Neural cell (in vitro differentiated cells): ENCODE results near the gene SDCCAG8. TPM values are rescaled to one million over a fixed set of nuclear protein-coding genes. Genes with fewer than 3 reads are reported as not detected.

Experiments
- H2AFZ ChIP-seq: fragments of 200-600, 300-800 bp; sonication (generic), shearing (Covaris generic); 2 replicates; pipeline ENCODE4 v1.6.0; 2014; ENCODE audit warnings: low read depth, mild to moderate bottlenecking, antibody characterized with exemption, low read length, moderate library complexity
- H3F3A ChIP-seq: fragments of 200-600 bp; shearing (Covaris generic); 2 replicates; pipeline ENCODE4 v1.6.1; 2016; ENCODE audit warnings: mild to moderate bottlenecking, moderate library complexity, mixed read lengths, antibody characterized with exemption, low read length; ENCODE audit not compliant: insufficient read depth, poor library complexity, severe bottlenecking
- H3K27ac ChIP-seq: fragments of 200-600, 300-800 bp; sonication (generic), shearing (Covaris generic); 2 replicates; pipeline ENCODE4 v1.5.1; 2014; ENCODE audit warnings: mild to moderate bottlenecking, low read length, moderate library complexity
- H3K27me3 ChIP-seq: fragments of 300-800, 200-600 bp; sonication (generic), shearing (Covaris generic); 2 replicates; pipeline ENCODE4 v1.6.0; 2014; ENCODE audit warnings: mild to moderate bottlenecking, low read depth, low read length, moderate library complexity; ENCODE audit not compliant: insufficient read depth
- H3K36me3 ChIP-seq: fragments of 300-800, 200-600 bp; sonication (generic), shearing (Covaris generic); 2 replicates; pipeline ENCODE4 v1.5.1; 2014; ENCODE audit warnings: mild to moderate bottlenecking, antibody characterized with exemption, low read length, moderate library complexity; ENCODE audit not compliant: insufficient read depth
- H3K4me2 ChIP-seq: fragments of 300-800, 200-600 bp; sonication (generic), shearing (Covaris generic); 2 replicates; pipeline ENCODE4 v1.6.0; 2014; ENCODE audit warnings: mild to moderate bottlenecking, low read length
- H3K4me3 ChIP-seq: fragments of 300-800, 200-600 bp; sonication (generic), shearing (Covaris generic); 2 replicates; pipeline ENCODE4 v1.5.1; 2014; ENCODE audit warnings: mild to moderate bottlenecking, low read length, moderate library complexity
- H3K79me2 ChIP-seq: fragments of 200-600 bp; shearing (Covaris generic); replicated peaks from 2 replicates; pipeline ENCODE4 v1.6.0; 2014; ENCODE audit warnings: mild to moderate bottlenecking, low read length, moderate library complexity; ENCODE audit not compliant: insufficient read depth
- H3K9ac ChIP-seq: fragments of 300-800, 200-600 bp; sonication (generic), shearing (Covaris generic); 2 replicates; pipeline ENCODE4 v1.6.1; 2016; ENCODE audit warnings: mild to moderate bottlenecking, low read length, mixed read lengths
- H3K9me2 ChIP-seq: fragments of 200-600 bp; shearing (Covaris generic); 2 replicates; pipeline ENCODE4 v1.6.1; 2016; ENCODE audit warnings: mild to moderate bottlenecking, low read length, mixed read lengths; ENCODE audit not compliant: insufficient read depth
- H3K9me3 ChIP-seq: fragments of 200-600, 300-800 bp; sonication (generic), shearing (Covaris generic); 2 replicates; pipeline ENCODE4 v1.6.1; 2016; ENCODE audit warnings: mild to moderate bottlenecking, mixed run types, low read length, moderate library complexity, mixed read lengths
- H4K20me1 ChIP-seq: fragments of 200-600 bp; shearing (Covaris generic); 2 replicates; pipeline ENCODE4 v1.6.1; 2016; ENCODE audit warnings: mild to moderate bottlenecking, mixed run types; ENCODE audit not compliant: insufficient read depth
- CTCF ChIP-seq: fragments of 450-650 bp; IDR thresholded peaks from 2 replicates; pipeline ENCODE4 v1.5.1; 2014; ENCODE audit warnings: antibody characterized with exemption, mild to moderate bottlenecking, moderate library complexity; ENCODE audit not compliant: poor library complexity, severe bottlenecking
- EP300 ChIP-seq: fragments of 450-650 bp; conservative IDR thresholded peaks from 2 replicates; pipeline ENCODE4 v1.6.1; 2014; ENCODE audit warnings: antibody characterized with exemption, mild to moderate bottlenecking, moderate library complexity; ENCODE audit not compliant: poor library complexity, severe bottlenecking
- EZH2 ChIP-seq: fragments of 200-600, 300-800 bp; shearing (Covaris generic), sonication (generic); IDR thresholded peaks from 2 replicates; pipeline ENCODE4 v1.6.1; 2014; ENCODE audit warnings: antibody characterized with exemption, low read length, borderline replicate concordance, mild to moderate bottlenecking; ENCODE audit not compliant: insufficient read depth, poor library complexity, severe bottlenecking
- MXI1 ChIP-seq: fragments of 450-650 bp; conservative IDR thresholded peaks from 2 replicates; pipeline ENCODE4 v1.6.1; 2014; ENCODE audit warnings: antibody characterized with exemption, mild to moderate bottlenecking; ENCODE audit not compliant: poor library complexity, severe bottlenecking
- POLR2AphosphoS5 ChIP-seq: IDR thresholded peaks from 2 replicates; pipeline ENCODE4 v1.6.1; 2012
- RAD21 ChIP-seq: fragments of 450-650 bp; conservative IDR thresholded peaks from 2 replicates; pipeline ENCODE4 v1.6.1; 2014; ENCODE audit warnings: antibody characterized with exemption, mild to moderate bottlenecking, moderate library complexity
- REST ChIP-seq: IDR thresholded peaks from 2 replicates; pipeline ENCODE4 v1.6.1; 2012; ENCODE audit warnings: borderline replicate concordance
- SMC3 ChIP-seq: fragments of 450-650 bp; conservative IDR thresholded peaks from 2 replicates; pipeline ENCODE4 v1.6.1; 2014; ENCODE audit warnings: antibody characterized with exemption, mild to moderate bottlenecking, moderate library complexity; ENCODE audit not compliant: poor library complexity
- TAF1 ChIP-seq: IDR thresholded peaks from 2 replicates; pipeline ENCODE4 v1.6.1; 2012; ENCODE audit warnings: low read depth
- polyA plus RNA-seq: library from polyadenylated mRNA; depleted of rRNA; stranded (reverse); fragments of >200 nt; gene quantifications from 2 replicates; pipeline ENCODE4 v1.2.3, GENCODE V29; 2014

SDCCAG8 gene
- polyA plus RNA-seq, 1 donor from 2014 or later = 32.2 TPM

- H3F3A ChIP-seq = no peaks in the 10 kb centered on the region
- no peak overlapping the region for H3K9ac ChIP-seq
- no peaks in the 10 kb centered on the region for H3K9me3 ChIP-seq
- H3K27ac ChIP-seq = no peak overlapping the region
- no peaks in the 10 kb centered on the region for H3K79me2 ChIP-seq
- TF ChIP-seq EZH2 (no peak), RAD21 (no peak), REST (no peak), SMC3 (no peak), CTCF (no peak), TAF1 (no peak), EP300 (no peak), MXI1 (no peak), POLR2AphosphoS5 (no peak)
- no peak overlapping the region for H2AFZ ChIP-seq
- no peaks in the 10 kb centered on the region for H3K36me3 ChIP-seq
- no peak overlapping the region for H3K4me3 ChIP-seq
- H3K27me3 ChIP-seq = no peaks in the 10 kb centered on the region
- no peaks in the 10 kb centered on the region for H4K20me1 ChIP-seq
- H3K9me2 ChIP-seq = no peaks in the 10 kb centered on the region
- no peak overlapping the region for H3K4me2 ChIP-seq
These were observed 139.0 kb downstream of the SDCCAG8 start for GRCh38 chr1:243394601-243395464.

GRCh38 chr1:243396424-243396823 is 140.6 kb downstream of the SDCCAG8 start:
- Histone ChIP-seq H3K9ac (no peak overlapping the region), H3K79me2 (no peaks in the 10 kb centered on the region), H3K4me3 (no peak overlapping the region), H3K27ac (no peak overlapping the region), H4K20me1 (no peaks in the 10 kb centered on the region), H2AFZ (no peak overlapping the region), H3K36me3 (no peaks in the 10 kb centered on the region), H3K27me3 (no peaks in the 10 kb centered on the region), H3K4me2 (no peak overlapping the region), H3K9me3 (no peaks in the 10 kb centered on the region), H3F3A (no peaks in the 10 kb centered on the region), H3K9me2 (no peaks in the 10 kb centered on the region)
- TF ChIP-seq POLR2AphosphoS5 (no peak), SMC3 (no peak), CTCF (no peak), RAD21 (no peak), EP300 (no peak), TAF1 (no peak), EZH2 (no peak), MXI1 (no peak), REST (no peak)
